Tibial nerve (tissue), 4 donors: ENCODE results near the gene MBD2.
A peak's percentile ranks its signal among the peaks of the same experiment; 100 is the strongest.

Experiments
- EP300 ChIP-seq, 2 donors: sonication (generic); formaldehyde crosslinking; IDR thresholded peaks; one replicate each; pipeline ENCODE4 v1.6.1; 2017; ENCODE audit warnings: antibody characterized with exemption in 2 of 2, mild to moderate bottlenecking in 1 of 2
- POLR2A ChIP-seq, 2 donors: fragments of 450-650 bp; IDR thresholded peaks; one replicate each; pipeline ENCODE4 v1.6.1; 2017; ENCODE audit warnings: antibody characterized with exemption in 2 of 2, mild to moderate bottlenecking in 2 of 2, moderate library complexity in 2 of 2
- TF ChIP-seq, protein P1 (sequence below), 5 experiments: fragments of 200-600 bp in 3 of 5; fragments of 450-650 bp in 2 of 5; sonication (generic) in 3 of 5; IDR thresholded peaks; one replicate each; pipeline ENCODE4 v1.5.1; 2016 to 2019; ENCODE audit warnings: antibody characterized with exemption in 5 of 5, mild to moderate bottlenecking in 3 of 5, moderate library complexity in 2 of 5

DNA sequence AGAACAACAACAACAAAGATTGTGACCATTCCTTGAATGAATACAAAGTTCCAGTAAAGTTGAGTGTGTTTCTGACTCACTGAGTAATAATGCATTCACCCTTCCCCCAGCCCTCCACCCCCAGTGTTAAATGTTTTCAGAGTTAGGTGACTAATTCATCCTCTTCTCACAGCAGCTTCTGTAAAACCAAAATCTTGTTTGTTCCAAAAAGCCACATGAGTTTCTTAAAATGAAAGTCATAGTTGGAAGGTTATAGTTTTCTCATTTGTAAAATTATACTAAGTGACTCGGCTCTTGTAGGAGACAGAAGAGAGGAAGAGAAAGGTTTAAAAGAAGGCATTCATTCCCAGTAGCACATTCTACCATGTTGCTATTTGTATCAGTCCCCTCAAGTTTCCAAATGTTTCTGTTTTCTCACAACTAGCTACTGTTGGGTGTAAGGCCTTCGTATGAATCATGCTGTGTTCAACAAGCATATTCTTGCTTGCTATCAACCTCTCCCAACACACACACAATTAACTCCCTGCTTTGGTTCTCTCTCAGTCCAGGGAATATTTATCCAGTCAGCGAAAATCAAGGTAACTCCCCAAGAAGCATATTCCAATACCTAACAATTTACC is 75.3 kb downstream of the MBD2 start:
- TF ChIP-seq, protein P1, sequence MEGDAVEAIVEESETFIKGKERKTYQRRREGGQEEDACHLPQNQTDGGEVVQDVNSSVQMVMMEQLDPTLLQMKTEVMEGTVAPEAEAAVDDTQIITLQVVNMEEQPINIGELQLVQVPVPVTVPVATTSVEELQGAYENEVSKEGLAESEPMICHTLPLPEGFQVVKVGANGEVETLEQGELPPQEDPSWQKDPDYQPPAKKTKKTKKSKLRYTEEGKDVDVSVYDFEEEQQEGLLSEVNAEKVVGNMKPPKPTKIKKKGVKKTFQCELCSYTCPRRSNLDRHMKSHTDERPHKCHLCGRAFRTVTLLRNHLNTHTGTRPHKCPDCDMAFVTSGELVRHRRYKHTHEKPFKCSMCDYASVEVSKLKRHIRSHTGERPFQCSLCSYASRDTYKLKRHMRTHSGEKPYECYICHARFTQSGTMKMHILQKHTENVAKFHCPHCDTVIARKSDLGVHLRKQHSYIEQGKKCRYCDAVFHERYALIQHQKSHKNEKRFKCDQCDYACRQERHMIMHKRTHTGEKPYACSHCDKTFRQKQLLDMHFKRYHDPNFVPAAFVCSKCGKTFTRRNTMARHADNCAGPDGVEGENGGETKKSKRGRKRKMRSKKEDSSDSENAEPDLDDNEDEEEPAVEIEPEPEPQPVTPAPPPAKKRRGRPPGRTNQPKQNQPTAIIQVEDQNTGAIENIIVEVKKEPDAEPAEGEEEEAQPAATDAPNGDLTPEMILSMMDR (IDR thresholded peaks at IDR 0.05), result no peak
- peak in 1 of 2 donors; percentile 65 for TF ChIP-seq EP300 (IDR thresholded peaks at IDR 0.05)
- TF ChIP-seq POLR2A (IDR thresholded peaks at IDR 0.05), result no peak
